ENCODE measurements around the gene SH3RF3.

SH3RF3 gene

DNA sequence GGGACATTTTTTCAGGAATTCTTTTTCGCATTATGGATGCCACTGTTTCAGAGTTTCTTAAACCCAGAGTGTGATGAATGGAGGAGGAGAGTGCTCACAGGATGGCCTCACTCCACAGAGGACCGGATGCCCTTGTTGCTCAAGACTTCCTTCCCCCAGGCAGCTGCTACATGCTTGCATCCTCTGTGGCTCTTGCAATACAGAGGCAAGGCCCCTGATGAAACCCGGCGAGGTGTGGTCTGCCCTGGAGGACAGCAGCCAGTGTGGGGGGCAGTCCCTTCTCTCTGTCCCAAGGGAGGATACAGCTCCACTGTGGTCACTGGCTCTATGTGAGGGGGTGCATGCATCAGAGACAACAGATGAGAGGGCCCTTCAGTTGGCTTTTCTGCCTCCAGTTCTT, 109.6 kb downstream of the SH3RF3 start:
- no CpG with 5 or more reads among the region's 4 CpGs for WGBS (ENCODE audit: insufficient coverage, insufficient read length)
- Histone ChIP-seq H3K4me1 (ENCODE audit: control insufficient read depth, insufficient read depth, low read length) (no peaks in the 10 kb centered on the region), H3K27me3 (ENCODE audit: control insufficient read depth, insufficient read depth, low read length) (no peaks in the 10 kb centered on the region), H3K9me3 (ENCODE audit: control insufficient read depth, insufficient read depth, low read length) (no peaks in the 10 kb centered on the region), H3K36me3 (ENCODE audit: control insufficient read depth, insufficient read depth, low read length) (no peaks in the 10 kb centered on the region), H3K4me3 (ENCODE audit: low read length) (no peak overlapping the region), H3K27ac (ENCODE audit: low read length) (no peak overlapping the region)
- no peak for DNase-seq (ENCODE audit: low read depth, low spot score)

DNA sequence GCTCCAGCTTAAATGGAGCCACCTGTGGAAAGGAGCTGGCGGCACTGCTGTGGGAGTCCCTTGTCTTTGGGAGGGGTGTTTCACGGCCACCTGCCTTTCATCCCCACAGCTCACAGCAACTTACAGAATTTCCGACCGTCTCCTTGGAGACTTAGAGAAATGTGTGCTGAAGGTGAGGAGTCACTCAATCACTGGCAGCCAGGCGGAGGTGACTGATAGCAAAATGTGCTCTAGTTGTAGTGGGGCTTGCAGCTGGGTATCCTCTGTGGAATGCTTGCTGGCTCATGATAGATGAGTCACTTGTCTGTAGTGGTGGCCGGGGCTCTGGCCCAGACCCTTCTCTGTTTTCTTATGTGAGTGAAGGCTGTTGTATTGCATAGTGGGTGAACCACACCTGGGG, 110.7 kb downstream of the SH3RF3 start:
- Histone ChIP-seq H3K9me3 (ENCODE audit: control insufficient read depth, insufficient read depth, low read length) (no peaks in the 10 kb centered on the region), H3K4me1 (ENCODE audit: control insufficient read depth, insufficient read depth, low read length) (no peaks in the 10 kb centered on the region), H3K27me3 (ENCODE audit: control insufficient read depth, insufficient read depth, low read length) (no peaks in the 10 kb centered on the region), H3K36me3 (ENCODE audit: control insufficient read depth, insufficient read depth, low read length) (no peaks in the 10 kb centered on the region), H3K27ac (ENCODE audit: low read length) (no peak overlapping the region), H3K4me3 (ENCODE audit: low read length) (no peak overlapping the region)
- WGBS (ENCODE audit: insufficient coverage, insufficient read length), result no CpG with 5 or more reads among the region's 6 CpGs
- no peak for DNase-seq (ENCODE audit: low read depth, low spot score)

GRCh38 chr2:109242210-109242653, 113.2 kb downstream of the SH3RF3 start:
- Histone ChIP-seq H3K27me3 (ENCODE audit: control insufficient read depth, insufficient read depth, low read length) (no peaks in the 10 kb centered on the region), H3K4me1 (ENCODE audit: control insufficient read depth, insufficient read depth, low read length) (no peaks in the 10 kb centered on the region), H3K36me3 (ENCODE audit: control insufficient read depth, insufficient read depth, low read length) (no peaks in the 10 kb centered on the region), H3K4me3 (ENCODE audit: low read length) (no peak overlapping the region), H3K9me3 (ENCODE audit: control insufficient read depth, insufficient read depth, low read length) (no peaks in the 10 kb centered on the region), H3K27ac (ENCODE audit: low read length) (no peak overlapping the region)
- WGBS (ENCODE audit: insufficient coverage, insufficient read length), result no CpG with 5 or more reads among the region's 7 CpGs
- no peak for DNase-seq (ENCODE audit: low read depth, low spot score)

DNA sequence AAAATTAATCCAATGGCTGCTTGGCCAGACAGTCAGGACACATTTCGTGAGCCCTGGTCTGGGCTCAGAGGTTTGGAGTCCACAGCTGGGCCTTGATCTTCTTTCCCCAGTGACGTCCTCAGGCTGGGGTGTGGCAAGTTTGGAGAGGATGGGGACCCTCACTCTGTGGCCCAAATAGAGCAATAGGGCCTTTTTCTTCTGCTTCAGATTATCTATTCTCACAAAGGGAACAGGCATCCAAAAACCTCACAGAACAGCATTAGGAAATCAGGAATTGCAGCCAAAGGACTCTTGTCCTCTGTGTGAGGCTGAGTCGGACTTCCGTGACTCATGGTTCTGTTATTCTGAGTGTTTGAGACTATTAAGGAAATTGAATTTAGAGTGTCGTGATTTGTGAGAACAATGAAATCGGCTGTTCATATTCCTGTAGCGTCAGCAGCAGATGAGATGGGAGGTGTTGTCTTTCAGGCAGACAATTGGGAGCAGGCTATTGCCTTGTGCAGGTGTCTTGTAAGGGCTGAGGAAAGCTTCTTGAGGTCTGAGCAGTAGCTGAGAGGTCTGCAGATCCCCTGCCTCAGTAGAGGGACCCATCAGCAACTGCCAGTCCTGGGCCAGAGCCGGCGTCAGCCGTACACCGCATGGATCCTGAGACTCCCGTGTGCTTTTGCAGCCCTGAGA, 113.8 kb downstream of the SH3RF3 start:
- Histone ChIP-seq H3K27me3 (ENCODE audit: control insufficient read depth, insufficient read depth, low read length) (no peaks in the 10 kb centered on the region), H3K4me1 (ENCODE audit: control insufficient read depth, insufficient read depth, low read length) (no peaks in the 10 kb centered on the region), H3K36me3 (ENCODE audit: control insufficient read depth, insufficient read depth, low read length) (no peaks in the 10 kb centered on the region), H3K27ac (ENCODE audit: low read length) (no peak overlapping the region), H3K9me3 (ENCODE audit: control insufficient read depth, insufficient read depth, low read length) (no peaks in the 10 kb centered on the region), H3K4me3 (ENCODE audit: low read length) (no peak overlapping the region)
- DNase-seq (ENCODE audit: low read depth, low spot score), result no peak
- no CpG with 5 or more reads among the region's 12 CpGs for WGBS (ENCODE audit: insufficient coverage, insufficient read length)

- DNase-seq (ENCODE audit: low read depth, low spot score), result no peak
- no peaks in the 10 kb centered on the region for H3K9me3 ChIP-seq (ENCODE audit: control insufficient read depth, insufficient read depth, low read length)
- no peak overlapping the region for H3K27ac ChIP-seq (ENCODE audit: low read length)
- H3K4me1 ChIP-seq (ENCODE audit: control insufficient read depth, insufficient read depth, low read length), result no peaks in the 10 kb centered on the region
- H3K27me3 ChIP-seq (ENCODE audit: control insufficient read depth, insufficient read depth, low read length), result no peaks in the 10 kb centered on the region
- no peak overlapping the region for H3K4me3 ChIP-seq (ENCODE audit: low read length)
- H3K36me3 ChIP-seq (ENCODE audit: control insufficient read depth, insufficient read depth, low read length), result no peaks in the 10 kb centered on the region
- no CpG with 5 or more reads among the region's 10 CpGs for WGBS (ENCODE audit: insufficient coverage, insufficient read length)
These were observed 114.7 kb downstream of the SH3RF3 start for GRCh38 chr2:109243526-109244303.

DNA sequence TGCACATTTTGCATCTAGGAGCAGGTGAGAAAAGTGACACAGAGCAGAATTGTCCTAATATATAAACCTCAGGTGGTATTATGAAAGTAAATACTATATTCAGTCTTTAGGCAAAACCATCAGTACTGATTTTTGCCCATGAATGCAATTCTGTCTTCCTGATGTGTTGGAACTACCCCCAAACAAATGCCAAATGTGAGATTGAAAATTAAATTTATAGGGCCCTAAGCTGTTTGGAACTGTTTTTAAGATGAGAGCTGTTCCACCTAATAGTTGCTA, 115.2 kb downstream of the SH3RF3 start:
- Histone ChIP-seq H3K4me1 (ENCODE audit: control insufficient read depth, insufficient read depth, low read length) (no peaks in the 10 kb centered on the region), H3K27me3 (ENCODE audit: control insufficient read depth, insufficient read depth, low read length) (no peaks in the 10 kb centered on the region), H3K36me3 (ENCODE audit: control insufficient read depth, insufficient read depth, low read length) (no peaks in the 10 kb centered on the region), H3K27ac (ENCODE audit: low read length) (no peak overlapping the region), H3K9me3 (ENCODE audit: control insufficient read depth, insufficient read depth, low read length) (no peaks in the 10 kb centered on the region), H3K4me3 (ENCODE audit: low read length) (no peak overlapping the region)
- DNase-seq (ENCODE audit: low read depth, low spot score), result no peak

DNA sequence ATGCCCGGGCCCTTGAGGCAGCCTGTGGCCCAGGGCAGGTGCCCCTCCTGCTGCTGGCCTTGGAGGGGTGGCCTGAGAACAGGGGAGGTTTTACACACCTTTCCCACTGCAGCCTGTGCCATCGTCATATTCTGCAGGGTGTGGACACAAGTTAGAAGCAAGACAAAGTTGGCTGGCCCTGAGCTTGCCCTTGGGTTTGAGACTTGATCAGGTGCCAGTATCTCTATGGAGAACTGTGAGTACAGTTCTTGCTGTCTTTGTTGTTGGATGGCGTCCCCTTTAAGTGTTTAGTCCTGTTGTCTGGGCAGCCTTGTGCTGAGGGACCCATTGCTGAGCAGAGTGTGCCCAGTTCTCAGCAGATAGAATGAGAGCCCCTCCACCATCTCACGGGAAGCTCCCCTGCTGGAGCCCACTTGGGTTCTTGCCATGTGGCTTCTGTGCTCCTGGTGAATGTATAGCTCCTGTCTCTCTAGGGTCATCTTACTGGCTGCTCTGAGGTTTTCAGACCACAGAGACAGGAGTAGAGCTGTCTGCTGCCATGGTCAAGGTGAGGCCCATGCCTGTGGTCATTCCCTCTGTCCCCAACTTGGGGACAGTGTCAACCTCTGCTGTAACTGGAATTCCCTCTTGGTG, 115.9 kb downstream of the SH3RF3 start:
- no CpG with 5 or more reads among the region's 4 CpGs for WGBS (ENCODE audit: insufficient coverage, insufficient read length)
- no peaks in the 10 kb centered on the region for H3K4me1 ChIP-seq (ENCODE audit: control insufficient read depth, insufficient read depth, low read length)
- no peak overlapping the region for H3K27ac ChIP-seq (ENCODE audit: low read length)
- no peak overlapping the region for H3K4me3 ChIP-seq (ENCODE audit: low read length)
- H3K27me3 ChIP-seq (ENCODE audit: control insufficient read depth, insufficient read depth, low read length), result no peaks in the 10 kb centered on the region
- DNase-seq (ENCODE audit: low read depth, low spot score), result no peak
- H3K36me3 ChIP-seq (ENCODE audit: control insufficient read depth, insufficient read depth, low read length), result no peaks in the 10 kb centered on the region
- H3K9me3 ChIP-seq (ENCODE audit: control insufficient read depth, insufficient read depth, low read length), result no peaks in the 10 kb centered on the region

- WGBS (ENCODE audit: insufficient coverage, insufficient read length), result no CpG with 5 or more reads among the region's 10 CpGs
- no peaks in the 10 kb centered on the region for H3K27me3 ChIP-seq (ENCODE audit: control insufficient read depth, insufficient read depth, low read length)
- H3K27ac ChIP-seq (ENCODE audit: low read length), result no peak overlapping the region
- H3K4me3 ChIP-seq (ENCODE audit: low read length), result no peak overlapping the region
- no peak for DNase-seq (ENCODE audit: low read depth, low spot score)
- H3K4me1 ChIP-seq (ENCODE audit: control insufficient read depth, insufficient read depth, low read length), result no peaks in the 10 kb centered on the region
- H3K36me3 ChIP-seq (ENCODE audit: control insufficient read depth, insufficient read depth, low read length), result no peaks in the 10 kb centered on the region
- H3K9me3 ChIP-seq (ENCODE audit: control insufficient read depth, insufficient read depth, low read length), result no peaks in the 10 kb centered on the region
These were observed 117.2 kb downstream of the SH3RF3 start for GRCh38 chr2:109246176-109246575.

GRCh38 chr2:109246616-109247015, 117.6 kb downstream of the SH3RF3 start:
- Histone ChIP-seq H3K4me1 (ENCODE audit: control insufficient read depth, insufficient read depth, low read length) (no peaks in the 10 kb centered on the region), H3K4me3 (ENCODE audit: low read length) (no peak overlapping the region), H3K9me3 (ENCODE audit: control insufficient read depth, insufficient read depth, low read length) (no peaks in the 10 kb centered on the region), H3K27me3 (ENCODE audit: control insufficient read depth, insufficient read depth, low read length) (no peaks in the 10 kb centered on the region), H3K27ac (ENCODE audit: low read length) (no peak overlapping the region), H3K36me3 (ENCODE audit: control insufficient read depth, insufficient read depth, low read length) (no peaks in the 10 kb centered on the region)
- DNase-seq (ENCODE audit: low read depth, low spot score), result no peak
- no CpG with 5 or more reads among the region's 11 CpGs for WGBS (ENCODE audit: insufficient coverage, insufficient read length)

DNA sequence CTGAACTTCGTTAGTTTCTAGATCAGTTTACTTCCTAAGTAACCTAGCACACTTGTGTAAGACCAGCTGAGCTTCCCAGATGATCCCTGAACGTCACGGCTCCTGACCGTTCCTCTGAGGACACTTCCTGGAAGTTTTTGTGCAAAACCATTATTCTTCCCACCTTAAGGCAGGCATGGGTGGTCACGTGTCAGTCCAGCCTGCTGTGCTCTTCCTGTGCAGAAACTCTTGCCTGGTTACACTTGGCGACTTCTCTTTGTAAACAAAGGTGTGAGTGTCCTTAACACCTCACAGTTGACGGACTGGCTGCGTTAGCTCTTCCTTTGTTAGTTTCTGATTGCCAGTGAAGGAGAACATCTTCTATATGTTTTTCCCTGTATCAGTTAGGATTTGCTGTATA, 118.3 kb downstream of the SH3RF3 start:
- Histone ChIP-seq H3K4me1 (ENCODE audit: control insufficient read depth, insufficient read depth, low read length) (no peaks in the 10 kb centered on the region), H3K4me3 (ENCODE audit: low read length) (no peak overlapping the region), H3K9me3 (ENCODE audit: control insufficient read depth, insufficient read depth, low read length) (no peaks in the 10 kb centered on the region), H3K27me3 (ENCODE audit: control insufficient read depth, insufficient read depth, low read length) (no peaks in the 10 kb centered on the region), H3K36me3 (ENCODE audit: control insufficient read depth, insufficient read depth, low read length) (no peaks in the 10 kb centered on the region), H3K27ac (ENCODE audit: low read length) (no peak overlapping the region)
- no CpG with 5 or more reads among the region's 8 CpGs for WGBS (ENCODE audit: insufficient coverage, insufficient read length)
- no peak for DNase-seq (ENCODE audit: low read depth, low spot score)

All from iPS DF 6.9 (cell line).